Jurkat, Clone E6-1 (cell line): Measurements from ENCODE around the gene RAB25.

ENCODE experiments used
- DNase-seq: peaks from one replicate; pipeline ENCODE4 v3.0.0-alpha.2; 2011; ENCODE audit warnings: low read depth, low spot score
- H3K4me3 ChIP-seq: 2 replicates; pipeline ENCODE4 v1.5.1; 2011; ENCODE audit warnings: mild to moderate bottlenecking, low read length, control low read depth, moderate library complexity

RAB25 gene

DNA sequence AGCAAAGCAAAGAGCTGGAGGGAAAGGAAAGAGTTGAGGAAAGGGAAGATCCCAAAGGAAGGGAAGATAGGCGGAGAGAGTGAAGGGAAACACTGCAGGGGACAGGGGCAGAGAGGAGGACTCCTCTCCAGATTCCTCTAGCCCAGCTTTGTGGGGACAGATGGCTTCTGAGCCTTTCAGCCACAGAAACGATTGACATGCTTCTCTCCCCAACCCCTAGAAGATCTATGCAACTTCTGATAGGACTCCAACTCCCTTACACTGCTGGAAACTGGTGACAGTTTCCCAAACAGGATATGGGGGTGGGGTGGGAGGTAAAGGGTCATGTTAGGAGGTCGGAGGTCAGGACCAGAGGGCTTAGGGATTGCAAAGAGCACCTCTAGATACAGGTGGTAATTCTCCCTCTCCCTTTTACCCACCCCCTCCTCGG is 14.8 kb downstream of the RAB25 start:
- no peak overlapping the region for H3K4me3 ChIP-seq
- no peak for DNase-seq

DNA sequence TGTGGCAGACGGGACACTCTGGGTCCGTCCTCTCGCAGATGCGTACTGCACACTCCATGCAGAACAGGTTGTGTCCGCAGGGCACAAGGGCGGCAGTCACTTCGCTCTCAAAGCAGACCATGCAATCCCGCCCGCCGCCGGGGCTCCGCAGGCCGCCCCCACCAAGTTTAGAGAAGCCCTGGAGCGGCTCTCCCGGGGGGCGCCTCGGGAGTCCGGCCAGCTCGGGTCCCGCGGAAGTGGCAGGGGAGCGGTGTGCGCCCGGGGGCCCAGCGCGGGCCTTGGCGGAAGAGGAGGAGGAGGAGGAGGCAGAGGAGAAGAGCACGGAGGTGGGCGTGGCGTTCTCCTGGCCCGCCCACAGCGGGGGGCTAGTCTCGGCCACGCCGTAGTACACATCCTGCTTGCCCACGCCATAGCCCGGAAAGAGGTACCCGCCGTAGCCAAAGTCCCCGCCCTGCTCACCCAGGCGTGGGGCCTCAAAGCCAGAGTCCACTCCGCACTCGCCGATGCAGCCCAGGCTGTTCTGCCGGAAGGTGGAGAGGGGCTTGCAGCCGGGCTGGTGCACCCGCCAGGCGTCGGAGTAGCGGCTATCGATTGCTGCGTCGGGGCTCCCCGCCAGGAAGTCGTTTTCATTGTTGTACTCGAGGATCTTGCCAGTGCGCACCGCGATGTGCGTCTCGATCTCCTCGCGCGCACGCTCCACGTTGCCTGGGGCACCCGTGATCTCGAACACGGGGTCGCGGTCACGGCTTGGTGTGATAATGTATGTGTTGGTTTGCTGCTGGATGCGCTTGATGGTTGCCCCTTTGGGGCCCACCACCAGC is 15.9 kb downstream of the RAB25 start:
- DNase-seq = no peak
- no peak overlapping the region for H3K4me3 ChIP-seq

DNA sequence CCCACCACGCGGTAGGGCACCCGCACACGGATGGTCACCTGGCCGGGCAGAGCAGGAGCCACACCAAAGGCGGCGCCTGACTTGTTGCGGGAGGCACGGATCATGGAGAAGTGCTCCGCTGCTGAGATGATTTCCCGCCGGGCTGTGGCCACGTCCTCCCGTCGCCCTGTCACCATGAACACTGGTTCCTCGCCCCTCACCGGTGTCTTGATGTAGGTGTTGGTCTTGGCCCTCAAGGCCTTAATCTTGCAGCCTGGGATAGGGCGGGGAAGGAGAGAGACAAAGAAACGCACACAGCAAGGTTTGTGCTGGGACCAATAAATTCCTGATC is 16.4 kb downstream of the RAB25 start:
- no peak for DNase-seq
- no peak overlapping the region for H3K4me3 ChIP-seq

DNA sequence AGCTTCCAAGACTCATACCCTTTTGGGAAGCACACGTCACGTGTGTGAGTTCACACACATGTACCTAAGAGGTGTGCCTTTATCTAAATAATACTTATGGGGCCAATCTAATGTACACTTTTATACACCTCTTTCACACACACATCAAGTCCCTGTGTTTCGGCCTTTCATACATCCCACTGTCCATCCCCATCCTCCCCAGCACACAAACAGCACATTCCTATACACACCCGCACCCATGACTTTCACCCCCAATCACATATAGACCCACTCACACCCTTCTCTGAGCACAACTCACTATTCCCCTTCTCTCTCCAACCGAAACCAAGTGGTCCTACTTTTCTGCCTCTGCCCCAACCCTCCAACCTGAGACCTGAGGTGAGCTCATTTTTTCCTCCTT is 17.8 kb downstream of the RAB25 start:
- H3K4me3 ChIP-seq = no peak overlapping the region
- no peak for DNase-seq

DNA sequence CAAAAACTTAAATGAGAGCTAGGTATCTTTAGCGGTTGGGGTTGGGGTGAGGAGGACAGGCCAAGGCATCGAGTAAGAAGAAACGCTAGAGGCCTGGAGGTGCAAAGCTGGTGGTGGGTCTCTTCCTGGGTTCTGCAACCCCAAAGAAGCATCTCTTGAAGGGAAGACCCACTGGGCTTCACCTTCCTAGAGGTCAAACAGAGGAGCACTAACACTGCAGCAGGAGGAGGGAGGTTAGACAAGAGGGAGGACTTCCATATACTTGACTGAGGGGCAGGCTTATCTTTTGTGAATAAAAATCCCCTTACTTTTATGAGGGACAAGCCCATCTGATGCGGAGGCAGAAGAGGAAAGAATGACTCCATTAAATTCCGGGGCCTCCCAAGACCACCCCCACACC is 18.8 kb downstream of the RAB25 start:
- DNase-seq = no peak
- no peak overlapping the region for H3K4me3 ChIP-seq

DNA sequence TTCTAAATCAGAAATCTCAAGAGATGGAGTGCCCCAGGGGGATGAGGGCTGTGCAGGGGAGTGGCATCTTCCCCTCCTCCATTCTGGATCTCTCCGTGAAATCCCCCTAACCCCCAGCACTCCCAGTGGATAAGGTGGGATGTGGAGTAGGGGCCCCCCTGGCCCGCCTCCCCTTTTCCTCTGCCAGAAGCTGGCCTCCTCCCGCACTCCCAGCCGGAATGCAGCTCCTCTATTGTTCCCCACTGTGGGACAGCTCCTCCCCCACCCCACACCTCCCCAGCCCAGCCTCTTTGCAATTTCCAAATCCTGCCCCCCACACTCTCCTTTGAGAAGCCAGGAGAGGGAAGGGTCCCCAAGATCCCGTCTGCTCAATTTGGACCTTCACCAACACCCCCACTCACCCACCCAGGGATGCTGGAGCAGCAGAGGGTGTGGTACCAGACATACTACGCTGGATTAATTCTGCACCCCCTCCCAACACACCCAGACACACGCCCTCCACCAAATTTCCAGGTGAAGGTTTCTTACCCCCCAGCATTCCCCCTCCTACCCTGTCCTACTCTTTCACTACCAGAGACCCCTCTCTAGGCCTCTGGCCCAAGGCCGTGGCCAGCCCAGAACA is 19.4 kb downstream of the RAB25 start:
- DNase-seq = no peak
- H3K4me3 ChIP-seq = peak overlapping the region; percentile 77

DNA sequence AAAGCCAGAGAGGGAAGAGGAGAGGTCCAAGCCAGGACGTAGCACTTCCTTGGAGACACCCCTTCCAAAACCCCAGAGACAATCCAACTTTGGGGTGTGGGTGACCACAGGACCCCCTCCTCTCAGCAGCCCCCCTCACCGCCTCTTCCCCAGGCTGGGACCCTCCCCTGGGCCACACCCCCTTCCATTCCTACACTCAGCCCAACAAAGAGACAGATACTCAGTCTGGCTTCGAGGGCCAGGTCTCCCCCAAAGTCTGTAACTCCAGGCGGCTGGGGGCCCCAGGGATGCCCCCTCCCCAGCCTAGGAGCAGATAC is 19.9 kb downstream of the RAB25 start:
- DNase-seq = no peak
- H3K4me3 ChIP-seq = peak overlapping the region; percentile 77

DNA sequence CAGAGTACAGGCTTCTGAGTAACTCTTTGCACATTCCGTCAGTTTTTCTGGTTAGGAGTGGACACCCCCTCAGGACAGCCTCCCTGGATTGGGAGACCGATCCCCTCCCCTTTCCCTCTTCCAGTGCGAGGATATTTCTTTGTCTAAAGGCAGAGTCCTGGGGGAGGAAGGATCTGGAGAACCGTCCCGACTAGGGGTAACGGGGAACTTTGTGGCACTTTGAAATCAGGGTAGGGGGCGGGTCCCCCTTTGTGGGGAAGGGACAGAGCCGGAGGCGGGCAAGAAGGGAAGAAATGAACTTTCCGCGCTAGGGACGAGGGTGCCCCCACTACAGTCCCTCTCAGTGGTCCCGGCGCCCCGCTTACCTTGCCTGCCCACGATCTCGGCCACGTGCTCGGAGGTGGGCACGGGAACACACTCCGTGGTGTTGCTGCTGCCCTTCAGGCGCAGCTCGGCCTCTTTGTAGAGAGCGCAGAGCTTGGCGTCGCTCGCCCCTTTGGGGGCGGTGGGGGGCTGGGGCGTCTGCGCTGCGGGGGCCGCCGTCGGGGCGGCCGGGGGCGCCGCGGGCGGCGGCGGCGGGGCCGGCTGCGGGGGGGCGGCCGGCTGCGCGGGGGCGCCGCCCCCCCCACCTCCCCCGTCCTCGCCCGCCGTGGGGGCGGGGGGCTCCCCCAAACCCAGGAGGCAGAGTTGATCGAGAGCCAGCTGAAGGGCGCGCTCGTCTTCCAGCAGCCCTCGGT is 20.4 kb downstream of the RAB25 start:
- peak overlapping the region; percentile 77 for H3K4me3 ChIP-seq

DNA sequence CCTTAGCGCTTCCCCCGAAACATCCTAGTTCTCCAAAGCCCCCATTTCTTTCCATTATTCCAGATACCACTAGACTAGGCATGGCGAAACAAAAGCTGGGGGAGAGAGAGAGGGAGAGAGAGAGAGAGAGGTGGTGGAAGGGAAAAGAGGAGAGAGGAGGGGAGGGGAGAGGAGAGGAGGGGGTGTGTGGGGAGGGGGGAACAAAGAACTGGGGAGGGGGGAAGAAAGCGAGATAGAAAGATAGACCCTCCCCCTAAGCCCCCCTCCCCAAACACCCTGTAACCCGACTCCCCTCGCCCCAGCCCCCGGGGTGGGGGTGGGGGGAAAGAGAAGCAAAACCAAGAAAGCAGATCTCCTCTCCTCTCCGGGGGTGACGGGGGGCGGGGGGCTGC is 21.0 kb downstream of the RAB25 start:
- H3K4me3 ChIP-seq = peak overlapping the region; percentile 77
- DNase-seq = no peak

More for the DNA sequence above, 20.4 kb downstream of the RAB25 start:
- no peak for DNase-seq

DNA sequence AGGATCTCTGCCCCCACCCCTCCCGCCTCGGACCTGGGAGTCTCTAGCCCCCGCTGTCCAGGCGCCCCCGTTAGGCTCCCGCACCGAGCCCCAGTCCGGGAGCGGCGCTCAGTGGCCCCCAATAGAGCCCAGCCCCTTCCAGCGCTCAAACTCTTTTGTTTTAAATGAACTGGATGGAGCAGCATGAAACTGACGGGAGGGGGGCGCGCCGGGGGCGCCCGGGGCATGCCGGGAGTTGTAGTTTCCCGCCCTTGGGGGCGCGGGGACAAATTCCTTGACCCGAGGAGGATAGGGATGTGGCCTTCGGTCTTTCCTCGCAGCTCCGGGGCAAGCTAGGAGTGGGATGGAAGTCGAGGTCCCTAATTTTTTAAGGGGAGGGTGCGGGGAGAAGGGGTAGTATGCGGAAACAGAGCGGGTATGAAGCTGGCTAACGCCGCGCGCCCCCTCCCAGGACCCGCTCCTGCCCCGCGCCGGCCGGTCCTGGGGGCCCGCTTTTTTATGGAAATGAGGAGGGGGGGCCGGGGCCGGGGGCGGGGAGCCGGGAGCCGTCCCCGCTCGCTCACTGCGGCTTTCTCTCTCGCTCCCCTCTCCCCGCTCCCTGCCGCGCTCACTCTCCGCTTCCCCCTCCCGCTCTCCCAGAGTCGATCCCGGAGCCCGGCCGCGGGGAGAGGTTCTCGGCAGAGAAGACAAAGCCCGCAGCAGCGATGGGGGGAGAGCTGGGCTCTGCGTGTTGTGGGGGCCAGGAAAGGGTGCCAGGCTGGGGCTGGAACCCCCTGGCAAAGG is 21.5 kb downstream of the RAB25 start, which contains the start of gene MEX3A:
MEX3A (minus strand) TSS at position 157 of the 783 bp plus-strand sequence. CDS start 467 bp downstream, outside the sequence.
- DNase-seq = peak; percentile 54
- H3K4me3 ChIP-seq = peak within 1 kb of the TSS; percentile 77

DNA sequence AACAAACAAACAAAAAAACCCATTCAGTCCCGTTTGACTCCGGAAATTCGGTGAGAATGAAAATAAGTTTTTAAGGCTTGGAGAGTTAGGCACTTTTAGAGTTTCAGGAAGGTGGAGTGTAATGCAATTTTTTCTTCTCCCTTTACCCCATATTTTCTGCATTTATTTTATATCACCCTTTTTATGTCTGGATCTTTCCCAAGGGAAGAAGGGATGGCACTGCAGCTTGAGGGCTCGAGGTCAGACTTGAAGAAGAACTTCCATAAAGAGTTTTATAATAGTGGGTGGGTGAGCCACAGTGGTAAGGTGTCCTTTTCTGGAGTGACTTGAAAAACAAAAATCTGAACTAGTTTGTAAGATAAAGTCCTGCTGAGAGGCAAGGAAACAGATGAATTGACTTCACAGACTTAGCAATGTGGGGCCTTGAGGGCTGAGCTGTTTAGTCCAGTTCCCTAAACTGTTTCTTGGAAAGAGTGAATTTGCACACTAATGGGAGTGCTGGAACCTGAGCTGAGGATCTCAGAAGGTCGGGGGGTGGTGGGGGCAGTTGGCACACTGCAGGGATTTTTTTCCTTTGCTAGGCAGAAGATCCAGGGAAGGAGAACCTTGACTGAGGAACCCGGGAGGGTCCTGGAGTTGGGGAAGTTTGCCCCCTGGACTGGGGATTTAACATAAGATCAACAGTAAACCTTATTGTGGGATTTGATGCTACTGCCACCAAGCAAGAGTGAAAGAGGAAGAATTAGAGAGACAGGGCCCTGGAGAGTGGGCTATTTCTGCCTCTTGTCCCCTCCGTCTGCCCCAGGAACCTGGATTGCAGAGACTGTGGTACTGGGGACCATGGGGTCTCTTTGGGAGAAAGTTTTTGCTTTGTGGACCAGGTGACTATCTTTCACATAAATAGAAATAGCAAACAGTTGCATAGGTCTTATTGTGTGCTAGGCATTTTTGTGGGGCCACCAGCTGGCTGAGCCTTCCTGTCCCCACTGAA is 23.1 kb downstream of the RAB25 start:
- no peak for DNase-seq
- no peak overlapping the region for H3K4me3 ChIP-seq

DNA sequence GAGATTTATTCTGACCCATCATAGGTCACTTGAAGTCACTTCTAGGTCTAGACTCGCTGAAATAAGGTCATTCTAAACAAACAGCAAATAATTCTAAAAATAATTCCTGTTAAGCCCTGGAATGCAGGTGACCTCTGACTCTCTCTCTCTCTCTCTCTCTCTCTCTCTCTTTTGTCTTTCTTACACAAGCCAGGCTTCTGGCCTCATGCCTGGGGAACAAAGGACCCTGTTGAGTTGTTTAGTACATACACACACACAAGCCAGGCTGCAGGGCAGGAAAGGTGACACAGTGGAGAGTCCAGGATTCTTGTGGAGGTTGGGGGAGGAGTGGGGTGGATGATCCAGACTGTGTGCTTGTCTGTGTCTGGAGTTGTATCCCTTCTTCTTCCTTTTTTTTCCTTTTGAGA is 25.3 kb downstream of the RAB25 start:
- no peak for DNase-seq

DNA sequence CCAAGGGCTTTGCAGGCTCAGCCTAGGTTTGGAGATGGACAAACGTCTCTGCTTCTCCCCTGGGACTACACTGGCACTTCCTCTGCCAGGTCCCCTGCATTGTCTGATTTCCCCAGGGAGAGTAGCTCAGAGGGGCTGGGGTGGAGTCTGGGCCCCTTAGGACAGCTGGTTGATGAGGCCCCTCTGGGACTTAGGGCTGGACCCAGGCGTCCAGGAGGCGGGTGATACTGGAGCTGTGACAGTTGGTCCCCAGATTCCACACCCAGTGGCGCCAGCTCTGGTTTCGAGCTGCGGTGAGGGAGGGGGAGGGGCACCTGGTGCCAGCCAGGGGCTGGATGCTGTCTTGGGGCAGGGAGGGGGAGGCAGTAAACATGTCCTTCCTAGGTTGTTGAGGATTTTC is 28.7 kb downstream of the RAB25 start:
- no peak overlapping the region for H3K4me3 ChIP-seq
- no peak for DNase-seq

More for the DNA sequence above, 25.3 kb downstream of the RAB25 start:
- no peak overlapping the region for H3K4me3 ChIP-seq

DNA sequence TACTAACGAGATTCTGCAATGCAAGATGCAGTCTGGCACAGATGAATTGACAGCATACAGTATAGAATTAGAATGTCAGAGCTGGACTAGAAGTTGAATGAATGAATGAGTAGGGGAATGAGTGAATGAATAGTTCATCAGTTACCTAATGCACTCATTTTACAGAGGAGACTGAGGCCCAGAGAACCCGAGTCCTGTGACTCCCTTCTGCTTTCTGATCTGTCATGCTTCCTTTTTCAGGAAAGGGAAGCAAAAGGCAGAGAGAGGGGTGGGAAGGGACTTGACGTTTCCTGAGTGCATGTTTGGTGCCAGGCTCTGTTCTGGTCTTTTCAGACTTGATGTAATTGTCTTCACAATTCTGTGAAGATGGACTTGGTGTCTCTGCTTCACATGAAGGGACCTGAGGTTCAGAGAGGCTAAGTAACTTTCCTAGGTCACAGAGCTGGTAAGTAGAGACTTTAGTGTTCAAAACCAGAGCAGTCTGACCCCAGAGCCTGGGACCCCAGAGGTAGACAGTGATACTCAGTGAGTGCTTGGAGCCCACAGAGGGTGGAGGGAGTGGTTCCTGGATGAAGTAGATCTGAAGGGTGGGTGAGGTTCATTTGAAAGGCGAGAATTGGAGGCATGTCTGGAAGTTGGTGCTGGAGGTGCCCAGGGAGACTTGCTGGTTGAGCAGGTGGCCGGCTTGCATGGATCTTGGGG is 29.3 kb downstream of the RAB25 start:
- no peak for DNase-seq
- H3K4me3 ChIP-seq = no peak overlapping the region

DNA sequence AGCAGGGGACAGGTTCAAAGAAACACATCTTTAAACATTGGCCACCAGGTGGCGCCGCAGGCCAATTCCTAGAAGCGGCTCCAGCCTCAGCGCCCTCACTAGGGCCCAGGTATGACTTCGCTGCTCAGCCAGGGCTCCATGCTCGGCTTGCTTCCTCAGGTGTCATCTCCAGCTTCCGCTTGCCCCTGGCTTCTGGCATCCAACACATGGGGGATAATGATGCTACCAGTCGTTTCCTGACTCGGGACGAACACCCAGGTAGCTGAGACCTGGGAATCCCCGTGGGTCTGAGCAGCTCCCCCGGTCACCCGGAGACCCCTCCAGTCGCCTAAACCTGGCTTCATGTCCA is 29.9 kb downstream of the RAB25 start:
- H3K4me3 ChIP-seq = no peak overlapping the region
- peak; percentile 76 for DNase-seq

DNA sequence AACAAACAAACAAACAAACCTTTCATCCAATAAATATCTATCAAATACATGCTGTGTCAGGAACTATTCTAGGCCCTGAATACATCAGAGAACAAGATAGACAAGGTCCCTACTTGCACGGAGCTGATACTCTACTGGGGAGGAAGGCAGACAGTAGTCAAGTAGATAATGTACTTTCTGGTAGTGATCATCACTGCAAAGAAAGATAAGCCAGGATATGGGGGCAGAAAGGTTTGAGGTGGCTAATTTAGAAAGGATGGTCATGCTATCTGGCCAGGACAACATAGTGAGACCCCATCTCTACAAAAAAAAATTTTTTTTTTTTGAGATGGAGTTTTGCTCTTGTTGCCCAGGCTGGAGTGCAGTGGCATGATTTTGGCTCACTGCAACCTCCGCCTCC is 30.6 kb downstream of the RAB25 start:
- no peak for DNase-seq
- no peak overlapping the region for H3K4me3 ChIP-seq

DNA sequence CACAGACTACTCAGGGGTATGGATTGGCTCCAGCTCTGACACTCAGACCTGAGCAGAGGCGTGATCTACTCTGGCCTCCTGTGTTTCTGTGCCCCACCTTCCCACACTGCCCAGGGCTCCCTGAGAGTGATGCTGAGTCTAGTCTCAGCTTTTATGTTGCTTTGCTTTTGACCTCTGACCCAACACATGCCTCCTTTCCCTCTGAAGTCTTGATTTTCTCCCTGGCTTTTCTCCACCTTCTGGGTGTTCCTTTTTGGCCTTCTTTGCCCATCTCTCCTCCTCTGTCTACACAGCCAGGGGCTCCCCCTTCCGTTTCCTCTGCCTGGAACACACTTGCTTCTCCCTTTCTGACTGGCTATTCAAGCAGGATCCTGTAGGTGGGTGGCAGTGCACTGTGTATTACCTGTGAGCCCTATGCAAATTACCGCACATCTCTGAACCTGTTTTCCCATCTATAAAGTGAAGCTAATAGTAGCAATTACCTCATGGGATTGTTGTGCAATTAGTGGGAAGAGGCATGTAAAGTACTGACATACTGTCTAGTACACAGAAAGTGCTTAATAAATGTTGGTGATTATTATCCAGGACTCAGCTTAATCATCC is 35.0 kb downstream of the RAB25 start:
- no peak for DNase-seq
- no peak overlapping the region for H3K4me3 ChIP-seq
